ENCODE results near the gene OR2V1.
"Not testable (repeated sequence)": the region's sequence is repeated elsewhere in the genome, so short reads cannot be mapped to it uniquely, and the experiment has no call there.

DNA sequence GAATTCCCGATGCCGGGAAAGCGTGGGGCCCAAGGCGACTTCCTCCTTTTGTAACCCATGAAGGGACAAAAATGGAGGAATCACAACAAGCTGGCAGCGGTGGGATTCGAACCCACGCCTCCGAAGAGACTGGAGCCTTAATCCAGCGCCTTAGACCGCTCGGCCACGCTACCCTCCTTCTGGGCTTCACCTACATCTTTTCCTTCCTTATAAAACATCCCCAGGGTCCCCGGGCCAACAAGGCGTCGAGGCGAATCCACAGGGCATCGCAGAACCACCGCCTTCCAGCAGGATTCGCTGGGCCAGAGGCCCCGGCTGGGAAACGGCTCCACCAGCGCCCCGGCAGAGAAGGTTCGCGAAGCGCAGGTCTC, 33.6 kb downstream of the OR2V1 start:
- TF ChIP-seq, protein P1, sequence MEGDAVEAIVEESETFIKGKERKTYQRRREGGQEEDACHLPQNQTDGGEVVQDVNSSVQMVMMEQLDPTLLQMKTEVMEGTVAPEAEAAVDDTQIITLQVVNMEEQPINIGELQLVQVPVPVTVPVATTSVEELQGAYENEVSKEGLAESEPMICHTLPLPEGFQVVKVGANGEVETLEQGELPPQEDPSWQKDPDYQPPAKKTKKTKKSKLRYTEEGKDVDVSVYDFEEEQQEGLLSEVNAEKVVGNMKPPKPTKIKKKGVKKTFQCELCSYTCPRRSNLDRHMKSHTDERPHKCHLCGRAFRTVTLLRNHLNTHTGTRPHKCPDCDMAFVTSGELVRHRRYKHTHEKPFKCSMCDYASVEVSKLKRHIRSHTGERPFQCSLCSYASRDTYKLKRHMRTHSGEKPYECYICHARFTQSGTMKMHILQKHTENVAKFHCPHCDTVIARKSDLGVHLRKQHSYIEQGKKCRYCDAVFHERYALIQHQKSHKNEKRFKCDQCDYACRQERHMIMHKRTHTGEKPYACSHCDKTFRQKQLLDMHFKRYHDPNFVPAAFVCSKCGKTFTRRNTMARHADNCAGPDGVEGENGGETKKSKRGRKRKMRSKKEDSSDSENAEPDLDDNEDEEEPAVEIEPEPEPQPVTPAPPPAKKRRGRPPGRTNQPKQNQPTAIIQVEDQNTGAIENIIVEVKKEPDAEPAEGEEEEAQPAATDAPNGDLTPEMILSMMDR (IDR thresholded peaks at IDR 0.05) = not testable (repeated sequence)
- TF ChIP-seq POLR2A (IDR thresholded peaks at IDR 0.05) = not testable (repeated sequence)
